AG09309 (cell line): ENCODE results near the gene KDM4C.

Source experiments
- DNase-seq: peaks from one replicate; pipeline ENCODE4 v3.0.0-alpha.2; 2010; ENCODE audit warnings: low read depth
- H3K4me3 ChIP-seq: 2 replicates; pipeline ENCODE4 v1.5.1; 2011; ENCODE audit warnings: mild to moderate bottlenecking, low read depth, low read length, moderate library complexity; ENCODE audit not compliant: control insufficient read depth
- CTCF ChIP-seq: IDR thresholded peaks from 2 replicates; pipeline ENCODE4 v1.5.1; 2011; ENCODE audit warnings: mild to moderate bottlenecking, low read depth, low read length, inconsistent platforms; ENCODE audit not compliant: insufficient read depth, control insufficient read depth; ENCODE audit errors: missing control alignments

Gene KDM4C

GRCh38 chr9:7097785-7098752 is 340.3 kb downstream of the KDM4C start:
- no peak for TF ChIP-seq CTCF
- DNase-seq, result no peak

GRCh38 chr9:7103367-7103766 is 345.6 kb downstream of the KDM4C start:
- TF ChIP-seq CTCF, result no peak
- no peak for DNase-seq
- H3K4me3 ChIP-seq, result no peak overlapping the region

More at GRCh38 chr9:7097785-7098752, 340.3 kb downstream of the KDM4C start:
- no peak overlapping the region for H3K4me3 ChIP-seq

GRCh38 chr9:7103771-7104170 is 346.0 kb downstream of the KDM4C start:
- no peak for DNase-seq
- TF ChIP-seq CTCF, result no peak
- H3K4me3 ChIP-seq, result no peak overlapping the region

- TF ChIP-seq CTCF, result no peak
- no peak for DNase-seq
- H3K4me3 ChIP-seq, result no peak overlapping the region
Observed at GRCh38 chr9:7104625-7105024, 346.9 kb downstream of the KDM4C start.

- no peak for TF ChIP-seq CTCF
- no peak for DNase-seq
- no peak overlapping the region for H3K4me3 ChIP-seq
Observed at GRCh38 chr9:7105095-7105494, 347.3 kb downstream of the KDM4C start.

- no peak for DNase-seq
- no peak for TF ChIP-seq CTCF
- no peak overlapping the region for H3K4me3 ChIP-seq
Observed at GRCh38 chr9:7108936-7109335, 351.2 kb downstream of the KDM4C start.
